Suppressor macrophage (primary cell): ENCODE data around the gene TCN2.
A peak's percentile ranks its signal among the peaks of the same experiment; 100 is the strongest.
"Not testable (repeated sequence)": the region's sequence is repeated elsewhere in the genome, so short reads cannot be mapped to it uniquely, and the experiment has no call there.

Experiments
- DNase-seq, 4 experiments: peaks; one replicate each; pipeline ENCODE4 v3.0.0-alpha.2; 2020 to 2022

TCN2 gene

DNA sequence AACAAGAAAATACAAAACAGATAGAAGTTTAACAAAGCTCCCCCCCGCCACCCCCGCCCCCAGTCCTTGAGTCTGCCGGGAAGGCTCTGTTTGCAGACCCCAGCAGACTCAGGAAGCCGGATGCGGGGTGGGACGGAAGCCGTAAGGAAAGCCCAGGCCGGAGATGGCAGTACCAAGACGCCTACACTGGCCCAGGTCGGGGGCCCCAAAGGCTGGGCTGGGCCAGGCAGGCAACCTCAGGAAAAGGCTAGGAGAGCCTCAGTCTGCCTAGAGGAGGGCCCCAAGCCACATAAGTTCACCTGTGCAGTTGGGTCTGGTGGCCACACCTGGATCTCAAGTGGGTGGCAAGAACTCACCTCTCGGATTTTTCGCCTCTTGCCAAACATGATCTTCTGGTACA lies 28.5 kb upstream of the TCN2 start:
- no peak for DNase-seq

DNA sequence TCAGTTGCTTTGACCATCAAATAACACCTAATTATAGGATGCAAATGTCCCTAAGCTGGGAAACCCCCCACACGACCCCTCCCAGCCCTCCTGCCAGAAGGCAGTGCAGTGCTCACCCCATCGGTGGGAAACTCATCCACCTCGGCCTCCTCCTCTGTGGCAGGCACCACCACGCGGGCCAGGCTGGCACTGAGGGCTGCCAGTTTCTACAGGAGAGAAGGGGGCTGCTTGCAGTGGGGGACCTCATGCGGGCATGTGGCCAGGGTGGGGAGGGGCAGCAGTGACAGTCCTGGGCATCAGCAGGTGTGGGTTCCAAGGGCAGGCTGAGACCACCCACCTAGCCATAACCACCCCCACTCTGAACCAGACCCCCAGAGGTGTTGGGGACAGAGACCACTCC lies 26.1 kb upstream of the TCN2 start:
- DNase-seq = no peak

DNA sequence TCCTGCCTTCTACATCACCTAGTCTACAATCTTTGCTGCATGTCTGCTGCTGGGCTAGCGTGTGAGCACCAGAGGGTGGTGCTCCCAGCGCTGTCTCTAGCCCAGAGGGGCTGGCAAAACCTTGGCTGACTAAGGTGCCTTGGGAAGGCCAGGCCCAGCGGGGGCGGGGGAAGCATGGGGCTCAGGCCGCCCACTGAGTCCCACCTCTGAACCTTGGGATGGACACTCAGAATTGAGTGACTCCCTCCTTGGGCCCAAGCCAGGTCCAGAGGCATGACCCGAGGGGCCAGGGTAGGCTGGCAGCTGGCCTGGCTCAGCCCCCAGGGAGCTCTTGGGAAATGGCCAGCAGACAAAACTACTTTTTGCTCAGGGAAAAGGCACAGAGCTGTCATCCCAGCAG lies 24.9 kb upstream of the TCN2 start:
- DNase-seq = no peak

DNA sequence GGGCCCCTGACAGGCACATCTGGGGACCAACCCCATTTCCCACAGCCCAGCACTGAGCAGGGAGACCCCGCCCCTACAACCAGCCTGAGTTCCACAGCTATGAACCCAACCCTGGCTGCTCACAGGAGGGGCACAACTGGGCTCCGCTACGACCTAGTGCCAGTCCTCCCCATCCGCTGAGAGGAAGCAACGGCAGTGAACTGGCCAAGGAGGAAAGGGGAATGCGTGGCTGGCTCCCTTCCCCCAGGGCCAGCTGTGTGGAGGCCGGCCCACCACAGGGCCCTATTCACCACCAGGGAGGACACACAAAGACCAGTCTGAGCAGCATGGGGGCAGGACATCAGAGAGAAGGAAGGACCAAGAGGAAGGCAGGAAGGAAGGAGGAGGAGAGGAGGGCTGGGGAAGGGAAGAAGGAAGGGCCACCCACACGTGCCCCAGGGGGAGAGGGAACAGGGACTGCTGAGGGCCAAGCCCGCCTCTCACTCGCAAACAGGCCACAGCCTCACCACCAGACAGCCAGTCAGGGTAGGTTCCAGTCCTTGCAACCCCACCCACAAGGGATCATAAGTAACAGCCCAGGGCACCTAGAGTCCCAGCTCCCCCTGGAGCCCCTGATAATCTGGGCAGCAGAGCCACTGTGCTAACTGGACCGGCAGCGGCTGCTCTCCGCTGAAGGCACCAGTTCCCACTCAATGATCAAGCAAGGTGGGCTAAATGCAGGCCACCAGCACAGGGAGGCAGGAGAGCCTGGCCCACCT lies 24.0 kb upstream of the TCN2 start:
- no peak for DNase-seq

DNA sequence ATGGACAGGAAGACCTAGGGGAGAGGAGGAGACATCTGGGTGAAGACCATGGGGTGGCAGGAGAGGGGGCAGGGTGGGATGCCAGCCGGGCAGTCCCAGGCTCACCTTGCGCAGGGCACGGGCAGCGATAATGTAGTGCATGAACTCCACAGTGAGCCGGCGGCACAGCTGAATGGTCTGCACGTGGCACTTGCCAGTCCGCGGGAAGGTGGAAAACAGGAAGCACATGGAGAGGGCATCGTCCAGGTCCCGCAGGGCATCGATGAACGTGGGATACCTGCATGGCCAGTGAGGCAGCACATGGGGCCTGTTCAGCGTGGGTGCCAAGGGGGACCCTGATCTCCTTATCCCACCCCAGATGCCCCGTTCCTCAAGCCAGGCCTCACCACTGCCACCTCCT lies 22.5 kb upstream of the TCN2 start:
- DNase-seq = no peak

DNA sequence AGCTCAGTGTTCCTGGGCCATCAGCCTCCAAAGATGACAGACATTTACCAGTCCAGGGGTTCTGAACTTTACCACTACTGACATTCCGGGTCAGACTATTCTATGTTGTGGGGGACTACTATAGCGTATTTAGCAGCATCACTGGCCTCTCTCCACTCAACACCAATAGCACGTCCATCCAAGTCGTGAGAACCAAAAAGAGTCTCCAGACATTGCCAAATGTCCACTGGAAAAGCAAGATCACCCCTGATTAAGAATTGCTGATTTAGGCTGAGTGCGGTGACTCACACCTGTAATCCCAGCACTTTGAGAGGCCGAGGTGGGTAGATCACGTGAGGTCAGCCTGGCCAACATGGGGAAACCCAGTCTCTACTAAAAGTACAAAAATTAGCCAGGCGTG lies 20.6 kb upstream of the TCN2 start:
- no peak for DNase-seq

DNA sequence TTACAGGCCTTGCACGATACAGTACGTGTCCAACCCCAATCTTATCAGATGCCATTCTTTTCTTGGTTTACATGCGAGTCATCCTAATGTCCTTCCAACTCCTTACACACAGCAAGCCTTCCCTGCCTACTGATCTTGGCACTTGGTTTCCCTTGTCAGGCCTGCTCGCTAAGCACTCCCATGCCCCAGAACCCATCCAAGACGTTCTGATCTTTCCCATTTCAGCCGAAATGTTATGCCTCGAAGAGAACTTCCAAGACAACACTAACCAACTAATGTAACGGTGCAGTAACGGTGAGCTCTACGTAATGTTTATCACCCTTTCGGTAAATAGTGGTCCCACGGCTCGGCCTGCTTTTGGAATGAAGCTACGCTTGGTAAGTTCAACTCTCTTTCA lies 15.8 kb upstream of the TCN2 start:
- peak in 3 of 4 experiments; percentile 14 to 21 (median 20) for DNase-seq

DNA sequence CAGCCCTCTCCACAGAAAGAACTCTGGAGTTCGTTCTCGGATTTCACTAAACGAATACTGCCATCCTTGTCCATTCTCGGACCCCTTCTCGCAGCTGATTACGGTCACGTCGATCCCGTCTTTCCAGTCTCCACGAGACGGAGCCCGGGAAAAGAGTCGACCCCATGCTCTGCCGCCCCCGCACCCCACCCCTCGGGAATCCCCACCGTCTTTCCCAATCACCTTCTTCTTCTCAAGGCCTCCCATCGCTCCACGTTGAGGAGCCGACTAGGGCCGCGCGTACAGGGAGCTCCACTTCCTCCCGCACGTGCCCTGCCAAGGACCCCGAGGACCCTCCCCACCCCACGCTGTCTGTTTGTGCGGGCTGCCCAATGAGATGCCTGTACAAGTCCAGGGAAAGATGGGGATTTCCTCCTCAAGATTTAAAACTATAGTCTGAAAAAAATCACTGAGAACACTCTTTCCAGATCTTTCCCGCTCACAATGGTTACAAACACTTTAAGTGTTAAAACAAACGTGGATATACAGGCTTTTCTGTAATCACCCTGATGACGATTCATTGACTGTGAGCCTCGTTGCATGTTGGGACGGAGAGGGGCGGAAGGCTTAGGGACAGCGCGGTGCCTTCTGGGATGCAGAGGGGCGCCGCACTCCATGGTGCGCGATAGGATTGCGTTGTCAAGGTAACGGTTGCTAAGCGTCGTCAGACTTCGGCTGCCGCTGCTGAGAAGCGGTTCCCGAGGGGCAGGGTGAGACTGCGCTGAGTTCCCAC lies 15.2 kb upstream of the TCN2 start, which contains the start of gene PES1:
Gene PES1 (minus strand): TSS at position 323 of the 772 bp plus-strand sequence. CDS start 77 bp downstream, at position 246.
- DNase-seq = peak; percentile 97 to 99 (median 98)

DNA sequence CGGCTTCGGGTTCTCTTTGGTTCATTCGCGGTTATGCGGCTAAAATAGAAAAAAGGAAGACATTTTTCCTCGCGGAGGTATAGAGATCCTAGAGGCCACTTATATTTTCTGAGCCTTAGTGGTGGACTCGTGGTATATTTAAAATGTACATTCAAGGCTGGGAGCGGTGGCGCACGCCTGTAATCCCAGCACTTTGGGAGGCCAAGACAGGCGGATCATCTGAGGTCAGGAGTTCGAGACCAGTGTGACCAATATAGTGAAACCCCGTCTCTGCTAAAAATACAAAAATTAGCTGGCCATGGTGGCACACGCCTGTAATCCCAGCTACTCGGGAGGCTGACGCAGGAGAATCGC lies 14.6 kb upstream of the TCN2 start:
- not testable (repeated sequence) for DNase-seq

DNA sequence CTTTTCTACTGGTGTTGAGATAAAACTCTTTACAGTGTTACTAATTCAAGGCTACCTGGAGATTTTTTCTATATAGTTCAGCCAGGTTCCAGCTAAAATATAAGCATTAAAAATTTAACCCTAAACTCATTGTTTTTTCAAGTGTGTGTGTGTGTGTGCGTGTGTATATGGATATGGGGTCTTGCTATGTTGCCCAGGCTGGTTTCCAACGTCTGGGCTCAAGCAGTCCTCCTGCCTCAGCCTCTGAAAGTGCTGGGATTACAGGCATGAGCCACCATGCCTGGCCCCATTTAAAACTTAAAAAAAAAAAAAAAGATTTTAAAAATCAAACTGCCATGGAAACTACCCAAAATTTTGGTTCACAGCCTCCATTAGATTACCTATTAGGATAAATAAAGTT lies 10.8 kb upstream of the TCN2 start:
- no peak for DNase-seq

DNA sequence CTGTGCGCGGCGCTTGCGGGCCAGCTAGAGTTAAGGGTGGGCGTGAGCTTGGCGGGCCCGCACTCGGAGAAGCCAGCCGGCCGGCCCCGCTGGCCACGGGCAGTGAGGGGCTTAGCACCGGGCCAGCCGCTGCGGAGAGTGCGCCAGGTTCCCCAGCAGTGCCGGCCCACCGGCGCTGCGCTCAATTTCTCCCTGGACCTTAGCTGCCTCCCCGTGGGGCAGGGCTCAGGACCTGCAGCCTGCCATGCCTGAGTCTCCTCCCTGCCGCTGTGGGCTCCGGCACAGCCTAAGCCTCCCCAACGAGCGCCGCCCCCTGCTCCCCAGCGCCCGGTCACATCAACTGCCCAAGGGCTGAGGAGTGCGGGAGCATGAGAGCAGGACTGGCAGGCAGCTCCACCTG lies 10.1 kb upstream of the TCN2 start:
- DNase-seq = no peak

DNA sequence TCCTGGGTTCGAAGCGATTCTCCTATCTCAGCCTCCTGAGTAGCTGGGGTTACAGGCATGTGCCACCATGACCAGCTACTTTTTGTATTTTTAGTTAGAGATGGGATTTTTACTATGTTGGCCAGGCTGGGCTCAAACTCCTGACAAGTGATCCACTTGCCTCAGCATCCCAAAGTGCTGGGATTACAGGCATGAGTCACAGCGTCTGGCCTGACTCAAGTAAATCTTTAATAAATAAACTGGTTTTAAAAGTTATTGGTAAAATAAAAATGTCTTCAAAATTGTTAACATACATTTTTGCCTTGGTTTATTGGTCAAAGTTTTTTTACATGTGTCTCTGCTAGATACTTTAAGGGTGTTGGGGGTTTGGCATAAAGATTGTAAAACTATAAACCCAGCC lies 8.0 kb upstream of the TCN2 start:
- no peak for DNase-seq

DNA sequence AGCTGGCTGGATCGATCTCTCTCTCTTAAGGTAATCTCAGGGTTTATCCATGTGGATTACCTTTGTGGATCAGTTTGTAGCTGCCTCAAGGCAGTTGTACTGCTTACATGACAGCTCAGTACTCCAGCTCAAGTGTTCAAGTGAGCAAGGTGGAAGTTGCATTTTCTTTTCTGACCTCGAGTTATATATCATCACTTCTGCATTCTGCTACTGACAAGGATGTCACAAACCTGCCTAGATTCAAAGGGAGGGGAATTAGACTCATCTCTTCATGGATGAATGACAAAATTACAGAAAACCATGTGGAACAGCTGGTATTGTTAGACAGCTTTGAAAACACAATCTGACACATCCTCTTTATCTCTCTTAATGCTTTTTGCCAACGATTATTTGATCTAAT lies 6.1 kb upstream of the TCN2 start:
- peak in 3 of 4 experiments; percentile 7 to 51 (median 32) for DNase-seq

DNA sequence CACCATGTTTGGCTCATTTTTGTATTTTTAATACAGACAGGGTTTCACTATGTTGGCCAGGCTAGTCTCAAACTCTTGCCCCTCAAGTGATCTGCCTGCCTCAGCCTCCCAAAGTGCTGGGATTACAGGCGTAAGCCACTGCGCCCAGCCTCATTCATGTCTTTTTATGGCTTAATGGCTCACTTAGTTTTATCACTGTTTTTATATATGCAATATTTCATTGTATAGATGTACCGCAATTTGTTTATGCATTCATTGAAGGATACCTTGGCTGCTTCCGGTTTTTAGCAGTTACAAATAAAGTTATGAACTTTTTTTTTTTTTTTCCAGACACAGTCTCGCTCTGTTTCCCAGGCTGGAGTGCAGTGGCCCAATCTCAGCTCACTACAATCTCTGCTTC lies 5.5 kb upstream of the TCN2 start:
- DNase-seq = no peak

DNA sequence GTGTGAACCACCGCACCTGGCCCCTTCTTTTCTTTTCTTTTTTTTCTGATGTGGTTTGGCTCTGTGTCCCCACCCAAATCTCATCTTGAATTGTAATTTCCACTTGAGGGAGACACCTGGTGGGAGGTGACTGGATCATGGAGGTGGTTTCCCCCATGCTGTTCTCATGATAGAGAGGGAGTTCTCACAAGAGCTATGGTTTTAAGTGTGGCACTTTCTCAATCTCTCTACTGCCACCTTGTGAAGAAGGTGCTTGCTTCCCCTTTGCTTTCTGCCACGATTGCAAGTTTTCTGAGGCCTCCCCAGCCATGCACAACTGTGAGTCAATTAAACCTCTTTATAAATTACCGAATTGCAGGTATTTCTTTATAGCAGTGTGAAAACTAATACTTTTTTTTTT lies 4.9 kb upstream of the TCN2 start:
- peak in 1 of 4 experiments; percentile 21 for DNase-seq

DNA sequence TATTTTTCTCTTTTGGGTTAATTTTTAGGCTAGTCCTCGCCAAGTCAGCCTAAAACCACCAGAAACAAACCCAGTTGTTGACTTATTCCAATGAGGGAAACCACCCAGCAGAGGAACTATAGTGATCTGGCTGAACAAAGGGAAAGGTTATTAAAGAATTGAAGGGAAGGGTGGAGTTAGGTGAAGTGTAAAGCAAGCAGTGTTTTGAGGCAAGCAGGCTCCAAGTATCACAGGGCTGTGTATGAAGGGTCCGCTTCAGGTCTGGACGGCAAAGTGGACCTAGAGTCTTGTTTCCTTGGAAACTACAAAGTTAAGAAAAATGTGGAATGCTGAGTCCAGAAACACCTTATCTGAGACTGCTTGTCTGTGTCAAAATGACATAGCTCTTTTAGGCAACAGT lies 3.2 kb upstream of the TCN2 start:
- DNase-seq = no peak

DNA sequence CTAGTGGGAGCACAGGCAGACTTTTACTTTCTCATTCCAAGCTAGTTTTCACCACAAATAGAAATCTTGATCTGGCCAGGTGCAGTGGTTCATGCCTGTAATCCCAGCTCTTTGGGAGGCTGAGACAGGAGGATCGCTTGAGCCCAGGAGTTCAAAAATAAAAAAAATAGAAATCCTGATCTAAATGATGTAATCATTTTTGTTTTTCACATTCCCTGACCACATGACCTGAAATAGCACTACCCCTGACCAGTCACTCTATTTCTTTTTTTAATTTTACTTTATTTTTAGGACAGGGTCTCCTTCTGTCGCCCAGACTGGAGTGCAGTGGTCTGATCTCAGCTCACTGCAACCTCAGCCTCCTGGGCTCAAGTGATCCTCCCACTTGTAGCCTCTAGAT lies 2.3 kb upstream of the TCN2 start:
- no peak for DNase-seq

DNA sequence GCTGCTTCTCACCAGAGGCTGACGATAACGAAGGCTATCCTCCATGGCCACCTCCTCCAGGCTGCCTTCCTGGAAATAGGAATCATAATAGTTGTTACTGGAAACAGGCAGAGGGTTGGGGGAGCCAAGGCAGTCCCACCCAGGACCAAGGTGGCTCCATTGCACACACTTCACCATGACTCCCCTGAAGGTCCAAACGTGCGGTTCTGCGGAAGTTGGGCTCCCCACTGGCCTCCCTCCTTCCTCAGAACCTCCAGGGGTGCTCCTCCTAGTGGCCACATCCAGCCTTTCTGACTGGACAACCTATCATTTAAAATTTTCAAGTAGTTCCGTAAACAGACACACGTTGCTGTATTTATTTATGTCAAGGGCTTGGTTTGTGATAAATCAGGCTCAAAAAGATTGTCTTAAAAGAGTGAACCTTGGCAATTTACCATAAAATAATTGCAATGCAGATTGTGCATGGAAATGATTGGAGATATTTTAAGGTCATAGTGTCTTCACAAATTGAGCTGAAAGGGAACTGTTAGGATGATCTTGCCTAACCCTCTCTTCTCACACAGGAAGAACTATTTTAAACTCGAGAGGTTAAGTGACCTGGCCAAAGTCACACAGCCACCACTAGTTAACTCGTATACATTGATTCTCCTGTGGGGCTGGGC lies 1.4 kb upstream of the TCN2 start:
- peak; percentile 68 to 82 (median 78) for DNase-seq

DNA sequence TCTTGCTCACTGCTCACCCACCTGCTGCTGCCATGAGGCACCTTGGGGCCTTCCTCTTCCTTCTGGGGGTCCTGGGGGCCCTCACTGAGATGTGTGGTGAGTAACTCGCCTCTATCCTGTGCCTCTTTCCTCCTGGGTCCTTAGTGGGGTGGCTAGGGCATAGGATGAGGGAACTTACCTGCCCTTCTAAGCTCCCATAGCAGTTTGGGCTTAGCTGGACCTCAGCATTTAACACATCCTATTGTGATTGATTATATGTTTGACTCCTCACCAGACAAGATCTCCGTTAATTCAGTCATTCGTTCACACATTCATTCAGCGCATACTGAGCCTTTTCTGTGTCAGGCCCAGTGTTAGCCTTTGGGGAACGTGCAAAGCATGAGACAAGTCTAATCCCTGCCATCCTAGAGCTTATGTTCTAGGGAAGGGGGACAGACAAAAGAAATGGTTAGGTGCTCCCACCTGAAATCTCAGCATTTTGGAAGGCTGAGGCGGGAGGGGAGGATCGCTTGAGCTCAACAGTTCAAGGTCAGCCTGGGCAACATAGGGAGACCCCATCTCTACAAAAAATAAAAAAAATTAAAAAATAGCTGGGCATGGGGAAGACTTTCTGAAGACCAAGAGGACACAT lies 441 bp downstream of the TCN2 start:
- no peak for DNase-seq

DNA sequence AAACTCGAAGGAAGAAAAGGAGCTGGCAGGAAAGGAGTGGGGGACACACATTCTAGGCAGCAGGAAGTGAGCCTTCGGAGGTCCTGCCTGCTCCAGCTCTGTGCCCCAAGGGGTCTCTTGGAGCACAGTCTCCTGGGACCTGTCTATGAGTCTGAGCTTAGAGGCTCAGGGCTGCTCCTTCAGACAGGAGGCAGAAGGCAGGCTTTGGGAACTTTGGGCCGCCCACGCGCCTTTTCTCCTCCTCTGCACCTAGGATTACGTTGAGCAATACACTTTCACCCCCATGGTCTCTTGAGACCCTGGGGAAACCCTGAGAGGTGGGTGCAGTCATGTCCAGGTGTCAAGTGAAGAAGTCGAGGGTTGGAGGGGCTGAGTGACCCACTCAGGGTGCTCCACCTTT lies 965 bp downstream of the TCN2 start:
- peak in 2 of 4 experiments; percentile 32 to 57 for DNase-seq

DNA sequence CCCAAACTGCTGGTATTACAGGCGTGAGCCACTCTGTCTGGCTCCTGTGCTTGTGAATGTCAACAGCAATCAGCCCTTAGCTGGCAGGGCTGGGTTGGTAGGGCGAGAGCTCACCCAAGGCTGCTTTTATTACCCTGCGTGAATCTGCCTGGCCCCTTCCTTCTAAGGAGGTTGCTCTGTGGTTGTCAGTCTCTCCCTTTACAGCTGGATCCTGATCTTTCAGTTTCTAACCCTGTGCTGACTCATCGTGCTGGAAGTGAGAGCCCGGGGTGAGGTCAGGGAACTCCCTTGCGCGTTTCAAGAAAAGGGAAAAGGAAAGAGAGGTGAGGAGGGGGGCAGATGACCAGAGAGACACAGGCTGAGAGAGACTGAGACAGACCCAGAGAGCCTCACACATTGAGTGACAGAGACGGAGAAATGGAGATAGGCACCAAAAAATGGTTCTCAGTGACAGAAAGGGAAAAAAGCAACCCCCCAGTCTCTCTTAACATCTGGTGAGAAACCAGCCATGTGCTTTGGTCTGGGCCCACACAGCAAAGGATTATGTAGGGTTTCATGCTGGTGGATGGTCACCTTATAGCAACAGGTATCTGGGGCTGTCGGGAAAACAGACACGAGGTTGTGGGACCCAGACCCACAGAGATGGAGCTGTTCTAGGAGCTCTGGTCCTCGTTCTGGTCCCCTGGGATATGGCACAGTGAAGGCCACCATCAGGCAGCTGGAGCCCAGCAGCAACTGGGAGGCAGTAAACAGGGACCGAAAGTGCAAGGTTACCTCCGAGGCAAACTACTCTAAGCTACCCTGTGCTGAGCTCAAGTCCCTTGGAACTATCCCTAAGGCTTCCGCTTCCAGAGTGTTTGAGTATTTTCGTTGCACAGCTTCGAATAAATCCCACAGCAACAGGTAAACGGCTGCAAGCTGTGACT lies 2.5 kb downstream of the TCN2 start:
- peak; percentile 83 to 93 (median 90) for DNase-seq

DNA sequence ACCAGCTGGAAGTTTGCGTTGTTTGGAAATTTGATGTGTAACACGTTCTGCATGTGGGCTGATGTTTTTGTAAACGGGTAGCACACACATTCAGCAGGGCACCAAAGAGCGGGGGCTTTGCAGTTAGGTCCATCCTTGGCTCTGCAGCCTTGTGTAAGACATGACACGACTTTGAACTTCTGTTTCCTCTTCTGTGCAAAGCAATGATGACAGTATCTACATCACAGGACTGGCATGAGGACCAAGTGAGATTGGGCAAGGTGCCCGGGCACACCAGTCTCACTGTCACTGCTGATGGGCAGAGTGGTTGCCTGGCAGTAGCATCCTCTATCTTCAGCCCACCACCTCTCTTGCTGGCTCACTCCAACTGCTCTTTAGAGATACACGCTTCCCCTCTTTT lies 3.3 kb downstream of the TCN2 start:
- DNase-seq = peak; percentile 92 to 98 (median 93)
